Liver (tissue), 3 donors: ENCODE results near the gene SATB1.

Experiments
- FOXA1 ChIP-seq: IDR thresholded peaks from 2 replicates; pipeline ENCODE4 v1.6.1; 2016; ENCODE audit warnings: antibody characterized with exemption
- FOXA2 ChIP-seq: IDR thresholded peaks from 2 replicates; pipeline ENCODE4 v1.6.1; 2016; ENCODE audit warnings: antibody characterized with exemption
- GABPA ChIP-seq, 2 donors: IDR thresholded peaks in 1 of 2; conservative IDR thresholded peaks in 1 of 2; 2 replicates each; pipeline ENCODE4 v1.6.1; 2016; ENCODE audit warnings: antibody characterized with exemption in 2 of 2, mild to moderate bottlenecking in 1 of 2, moderate library complexity in 1 of 2
- NR2F2 ChIP-seq: IDR thresholded peaks from 2 replicates; pipeline ENCODE4 v1.6.1; 2016; ENCODE audit warnings: antibody characterized with exemption
- RAD21 ChIP-seq, 2 donors: IDR thresholded peaks; 2 replicates each; pipeline ENCODE4 v1.6.1; 2016; ENCODE audit warnings: antibody characterized with exemption in 2 of 2, mild to moderate bottlenecking in 2 of 2
- TAF1 ChIP-seq: conservative IDR thresholded peaks from 2 replicates; pipeline ENCODE4 v1.6.1; 2016; ENCODE audit warnings: antibody characterized with exemption, mild to moderate bottlenecking
- TF ChIP-seq, protein P1 (sequence below): fragments of 150-350 bp; IDR thresholded peaks from 2 replicates; pipeline ENCODE4 v1.5.1; 2017; ENCODE audit warnings: improper control_type of control experiment, low read depth, low read length; ENCODE audit not compliant: missing input control
- TF ChIP-seq, protein P2 (sequence below): IDR thresholded peaks from 2 replicates; pipeline ENCODE4 v1.6.1; 2016; ENCODE audit warnings: antibody characterized with exemption, mild to moderate bottlenecking
- TF ChIP-seq, protein P3 (sequence below): IDR thresholded peaks from 2 replicates; pipeline ENCODE4 v1.6.1; 2016; ENCODE audit warnings: antibody characterized with exemption
- TF ChIP-seq, protein P4 (sequence below): IDR thresholded peaks from 2 replicates; pipeline ENCODE4 v1.6.1; 2016; ENCODE audit warnings: antibody characterized with exemption
- TF ChIP-seq, protein P5 (sequence below): IDR thresholded peaks from 2 replicates; pipeline ENCODE4 v1.6.1; 2016; ENCODE audit warnings: antibody characterized with exemption
- donor health status: healthy.
- donor health status: healthy.

DNA sequence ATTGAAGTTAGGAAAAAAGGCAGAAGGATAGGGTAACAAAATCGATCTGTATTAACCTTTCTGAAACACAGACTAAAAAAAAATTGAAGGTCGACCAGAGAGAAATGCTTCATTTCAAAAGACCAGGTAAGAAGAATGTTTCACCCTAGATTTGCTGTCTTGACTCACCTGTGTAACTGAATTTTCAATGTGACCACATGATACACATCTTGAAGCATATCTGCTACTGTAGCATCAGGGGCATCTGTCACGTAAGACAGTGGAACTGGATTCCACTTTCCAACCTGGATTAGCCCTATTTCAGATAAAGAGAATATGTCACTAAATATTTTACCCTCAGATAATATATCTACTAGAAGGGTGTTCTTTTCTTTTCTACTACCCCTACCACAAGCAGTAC, 9.3 kb downstream of the SATB1 start:
- TF ChIP-seq, protein P1, sequence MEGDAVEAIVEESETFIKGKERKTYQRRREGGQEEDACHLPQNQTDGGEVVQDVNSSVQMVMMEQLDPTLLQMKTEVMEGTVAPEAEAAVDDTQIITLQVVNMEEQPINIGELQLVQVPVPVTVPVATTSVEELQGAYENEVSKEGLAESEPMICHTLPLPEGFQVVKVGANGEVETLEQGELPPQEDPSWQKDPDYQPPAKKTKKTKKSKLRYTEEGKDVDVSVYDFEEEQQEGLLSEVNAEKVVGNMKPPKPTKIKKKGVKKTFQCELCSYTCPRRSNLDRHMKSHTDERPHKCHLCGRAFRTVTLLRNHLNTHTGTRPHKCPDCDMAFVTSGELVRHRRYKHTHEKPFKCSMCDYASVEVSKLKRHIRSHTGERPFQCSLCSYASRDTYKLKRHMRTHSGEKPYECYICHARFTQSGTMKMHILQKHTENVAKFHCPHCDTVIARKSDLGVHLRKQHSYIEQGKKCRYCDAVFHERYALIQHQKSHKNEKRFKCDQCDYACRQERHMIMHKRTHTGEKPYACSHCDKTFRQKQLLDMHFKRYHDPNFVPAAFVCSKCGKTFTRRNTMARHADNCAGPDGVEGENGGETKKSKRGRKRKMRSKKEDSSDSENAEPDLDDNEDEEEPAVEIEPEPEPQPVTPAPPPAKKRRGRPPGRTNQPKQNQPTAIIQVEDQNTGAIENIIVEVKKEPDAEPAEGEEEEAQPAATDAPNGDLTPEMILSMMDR = no peak
- TF ChIP-seq, protein P2, sequence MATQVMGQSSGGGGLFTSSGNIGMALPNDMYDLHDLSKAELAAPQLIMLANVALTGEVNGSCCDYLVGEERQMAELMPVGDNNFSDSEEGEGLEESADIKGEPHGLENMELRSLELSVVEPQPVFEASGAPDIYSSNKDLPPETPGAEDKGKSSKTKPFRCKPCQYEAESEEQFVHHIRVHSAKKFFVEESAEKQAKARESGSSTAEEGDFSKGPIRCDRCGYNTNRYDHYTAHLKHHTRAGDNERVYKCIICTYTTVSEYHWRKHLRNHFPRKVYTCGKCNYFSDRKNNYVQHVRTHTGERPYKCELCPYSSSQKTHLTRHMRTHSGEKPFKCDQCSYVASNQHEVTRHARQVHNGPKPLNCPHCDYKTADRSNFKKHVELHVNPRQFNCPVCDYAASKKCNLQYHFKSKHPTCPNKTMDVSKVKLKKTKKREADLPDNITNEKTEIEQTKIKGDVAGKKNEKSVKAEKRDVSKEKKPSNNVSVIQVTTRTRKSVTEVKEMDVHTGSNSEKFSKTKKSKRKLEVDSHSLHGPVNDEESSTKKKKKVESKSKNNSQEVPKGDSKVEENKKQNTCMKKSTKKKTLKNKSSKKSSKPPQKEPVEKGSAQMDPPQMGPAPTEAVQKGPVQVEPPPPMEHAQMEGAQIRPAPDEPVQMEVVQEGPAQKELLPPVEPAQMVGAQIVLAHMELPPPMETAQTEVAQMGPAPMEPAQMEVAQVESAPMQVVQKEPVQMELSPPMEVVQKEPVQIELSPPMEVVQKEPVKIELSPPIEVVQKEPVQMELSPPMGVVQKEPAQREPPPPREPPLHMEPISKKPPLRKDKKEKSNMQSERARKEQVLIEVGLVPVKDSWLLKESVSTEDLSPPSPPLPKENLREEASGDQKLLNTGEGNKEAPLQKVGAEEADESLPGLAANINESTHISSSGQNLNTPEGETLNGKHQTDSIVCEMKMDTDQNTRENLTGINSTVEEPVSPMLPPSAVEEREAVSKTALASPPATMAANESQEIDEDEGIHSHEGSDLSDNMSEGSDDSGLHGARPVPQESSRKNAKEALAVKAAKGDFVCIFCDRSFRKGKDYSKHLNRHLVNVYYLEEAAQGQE = no peak
- TF ChIP-seq RAD21 (IDR thresholded peaks at IDR 0.05) = no peak
- no peak for TF ChIP-seq FOXA2
- TF ChIP-seq TAF1 = no peak
- TF ChIP-seq, protein P3, sequence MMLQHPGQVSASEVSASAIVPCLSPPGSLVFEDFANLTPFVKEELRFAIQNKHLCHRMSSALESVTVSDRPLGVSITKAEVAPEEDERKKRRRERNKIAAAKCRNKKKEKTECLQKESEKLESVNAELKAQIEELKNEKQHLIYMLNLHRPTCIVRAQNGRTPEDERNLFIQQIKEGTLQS = no peak
- TF ChIP-seq GABPA (IDR thresholded peaks at IDR 0.05 in 1 of 2, conservative IDR thresholded peaks at IDR 0.05 in 1 of 2) = no peak
- TF ChIP-seq, protein P4, sequence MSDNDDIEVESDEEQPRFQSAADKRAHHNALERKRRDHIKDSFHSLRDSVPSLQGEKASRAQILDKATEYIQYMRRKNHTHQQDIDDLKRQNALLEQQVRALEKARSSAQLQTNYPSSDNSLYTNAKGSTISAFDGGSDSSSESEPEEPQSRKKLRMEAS = no peak
- no peak for TF ChIP-seq NR2F2
- no peak for TF ChIP-seq FOXA1
- TF ChIP-seq, protein P5, sequence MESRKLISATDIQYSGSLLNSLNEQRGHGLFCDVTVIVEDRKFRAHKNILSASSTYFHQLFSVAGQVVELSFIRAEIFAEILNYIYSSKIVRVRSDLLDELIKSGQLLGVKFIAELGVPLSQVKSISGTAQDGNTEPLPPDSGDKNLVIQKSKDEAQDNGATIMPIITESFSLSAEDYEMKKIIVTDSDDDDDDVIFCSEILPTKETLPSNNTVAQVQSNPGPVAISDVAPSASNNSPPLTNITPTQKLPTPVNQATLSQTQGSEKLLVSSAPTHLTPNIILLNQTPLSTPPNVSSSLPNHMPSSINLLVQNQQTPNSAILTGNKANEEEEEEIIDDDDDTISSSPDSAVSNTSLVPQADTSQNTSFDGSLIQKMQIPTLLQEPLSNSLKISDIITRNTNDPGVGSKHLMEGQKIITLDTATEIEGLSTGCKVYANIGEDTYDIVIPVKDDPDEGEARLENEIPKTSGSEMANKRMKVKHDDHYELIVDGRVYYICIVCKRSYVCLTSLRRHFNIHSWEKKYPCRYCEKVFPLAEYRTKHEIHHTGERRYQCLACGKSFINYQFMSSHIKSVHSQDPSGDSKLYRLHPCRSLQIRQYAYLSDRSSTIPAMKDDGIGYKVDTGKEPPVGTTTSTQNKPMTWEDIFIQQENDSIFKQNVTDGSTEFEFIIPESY = no peak
